Measurements from ENCODE around the gene ACOXL.

ACOXL gene

DNA sequence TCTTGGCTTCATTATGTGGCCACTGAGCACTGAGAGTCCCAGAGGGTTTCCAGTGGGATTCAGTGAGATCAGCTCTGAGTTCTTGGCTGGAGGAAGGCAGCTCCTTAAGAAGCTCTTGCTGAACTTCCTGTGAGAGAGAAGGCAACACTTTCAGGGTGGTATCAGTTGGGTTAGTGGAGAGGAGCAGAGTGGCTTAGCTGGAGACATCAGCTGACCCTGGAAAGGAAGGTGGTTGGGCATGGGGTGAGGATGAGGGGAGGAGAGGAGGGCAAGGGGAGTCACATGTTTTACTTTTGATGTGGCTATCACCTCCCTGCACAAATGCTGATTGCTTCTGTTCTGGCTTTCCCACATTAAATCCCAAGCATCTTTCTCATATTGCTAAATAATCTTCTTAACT is 95.1 kb downstream of the ACOXL start:
- FAIRE-seq (no peak), DNase-seq (ENCODE audit: insufficient read length, low spot score) (no peak)
- TF ChIP-seq, protein P1, sequence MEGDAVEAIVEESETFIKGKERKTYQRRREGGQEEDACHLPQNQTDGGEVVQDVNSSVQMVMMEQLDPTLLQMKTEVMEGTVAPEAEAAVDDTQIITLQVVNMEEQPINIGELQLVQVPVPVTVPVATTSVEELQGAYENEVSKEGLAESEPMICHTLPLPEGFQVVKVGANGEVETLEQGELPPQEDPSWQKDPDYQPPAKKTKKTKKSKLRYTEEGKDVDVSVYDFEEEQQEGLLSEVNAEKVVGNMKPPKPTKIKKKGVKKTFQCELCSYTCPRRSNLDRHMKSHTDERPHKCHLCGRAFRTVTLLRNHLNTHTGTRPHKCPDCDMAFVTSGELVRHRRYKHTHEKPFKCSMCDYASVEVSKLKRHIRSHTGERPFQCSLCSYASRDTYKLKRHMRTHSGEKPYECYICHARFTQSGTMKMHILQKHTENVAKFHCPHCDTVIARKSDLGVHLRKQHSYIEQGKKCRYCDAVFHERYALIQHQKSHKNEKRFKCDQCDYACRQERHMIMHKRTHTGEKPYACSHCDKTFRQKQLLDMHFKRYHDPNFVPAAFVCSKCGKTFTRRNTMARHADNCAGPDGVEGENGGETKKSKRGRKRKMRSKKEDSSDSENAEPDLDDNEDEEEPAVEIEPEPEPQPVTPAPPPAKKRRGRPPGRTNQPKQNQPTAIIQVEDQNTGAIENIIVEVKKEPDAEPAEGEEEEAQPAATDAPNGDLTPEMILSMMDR (IDR thresholded peaks at IDR 0.05; ENCODE audit: insufficient read depth, missing control alignments) = no peak

DNA sequence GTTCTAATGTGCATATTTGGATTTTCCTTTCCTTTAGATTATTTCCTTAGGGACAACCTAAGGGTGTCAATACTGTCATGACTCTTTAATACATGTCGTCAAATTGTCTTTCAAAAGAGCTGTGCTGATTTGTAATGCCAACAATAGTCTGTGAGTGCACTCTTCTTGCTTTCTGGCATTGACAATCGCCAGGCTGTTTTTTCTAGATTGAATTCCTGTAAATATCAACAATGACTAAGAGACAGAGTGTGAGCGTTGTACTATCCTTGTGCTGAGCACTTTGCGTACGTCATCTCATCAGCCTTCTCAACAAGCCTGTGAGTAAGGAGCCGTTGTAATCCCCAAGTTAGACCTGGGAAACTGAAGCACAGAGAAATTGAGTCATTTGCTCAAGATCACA is 96.0 kb downstream of the ACOXL start:
- TF ChIP-seq, protein P1 (IDR thresholded peaks at IDR 0.05; ENCODE audit: insufficient read depth, missing control alignments) = no peak
- DNase-seq (ENCODE audit: insufficient read length, low spot score) (no peak), FAIRE-seq (no peak)

DNA sequence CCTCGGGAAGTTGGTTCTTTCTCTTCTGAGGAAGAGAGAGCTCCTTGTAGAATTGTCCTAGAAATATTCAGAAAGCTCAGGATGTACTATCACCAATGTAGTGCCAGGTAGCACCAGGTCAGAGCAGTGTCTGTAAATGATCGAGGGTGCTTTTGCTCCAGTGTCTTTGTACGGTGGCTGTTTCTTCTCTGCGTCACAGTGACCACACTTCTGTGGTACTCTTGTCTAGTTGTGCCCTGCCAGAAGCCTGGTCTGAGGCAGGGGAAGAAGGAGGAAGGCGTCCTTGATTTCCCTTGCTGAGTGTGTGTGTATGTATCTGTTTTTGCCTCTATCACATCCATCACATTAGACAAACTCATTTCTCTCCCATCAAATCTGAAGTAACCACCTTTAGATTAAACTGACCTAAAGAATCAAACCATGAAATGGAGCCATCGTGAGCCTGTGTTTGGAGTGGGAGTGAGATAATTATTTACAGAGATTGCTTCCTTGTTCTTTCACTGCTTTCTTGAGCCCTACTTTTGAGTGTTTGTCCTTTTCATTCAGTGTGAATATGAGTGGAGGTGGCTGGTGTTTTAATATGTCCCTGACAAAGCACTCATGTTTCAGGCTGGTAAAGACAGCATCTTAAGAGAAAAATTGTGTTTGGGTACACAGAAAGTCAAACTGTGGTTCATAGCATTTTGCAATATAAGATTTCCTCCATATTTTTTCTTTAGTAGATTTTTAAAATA is 97.2 kb downstream of the ACOXL start:
- no peak for DNase-seq (ENCODE audit: insufficient read length, low spot score)
- FAIRE-seq = no peak
- TF ChIP-seq, protein P1 (IDR thresholded peaks at IDR 0.05; ENCODE audit: insufficient read depth, missing control alignments) = no peak

DNA sequence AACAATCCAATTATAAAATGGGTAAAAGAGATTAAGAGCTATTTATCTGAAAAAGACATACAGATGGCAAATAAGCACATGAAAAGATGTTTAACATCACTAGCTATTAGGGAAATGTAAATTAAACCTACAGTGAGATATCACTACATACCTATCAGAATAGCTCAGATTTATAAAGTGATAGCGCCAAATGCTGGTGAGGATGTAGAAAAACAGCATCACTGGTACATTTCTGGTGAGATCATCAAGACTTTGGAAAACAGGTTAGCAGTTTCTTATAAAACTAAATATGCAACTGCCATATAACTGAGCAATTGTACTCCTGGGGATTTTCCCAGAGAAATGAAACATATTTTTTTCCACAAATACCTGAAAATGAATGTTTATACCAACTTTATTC is 100.4 kb downstream of the ACOXL start:
- FAIRE-seq (no peak), DNase-seq (ENCODE audit: insufficient read length, low spot score) (no peak)
- TF ChIP-seq, protein P1 (IDR thresholded peaks at IDR 0.05; ENCODE audit: insufficient read depth, missing control alignments) = peak; percentile 4

DNA sequence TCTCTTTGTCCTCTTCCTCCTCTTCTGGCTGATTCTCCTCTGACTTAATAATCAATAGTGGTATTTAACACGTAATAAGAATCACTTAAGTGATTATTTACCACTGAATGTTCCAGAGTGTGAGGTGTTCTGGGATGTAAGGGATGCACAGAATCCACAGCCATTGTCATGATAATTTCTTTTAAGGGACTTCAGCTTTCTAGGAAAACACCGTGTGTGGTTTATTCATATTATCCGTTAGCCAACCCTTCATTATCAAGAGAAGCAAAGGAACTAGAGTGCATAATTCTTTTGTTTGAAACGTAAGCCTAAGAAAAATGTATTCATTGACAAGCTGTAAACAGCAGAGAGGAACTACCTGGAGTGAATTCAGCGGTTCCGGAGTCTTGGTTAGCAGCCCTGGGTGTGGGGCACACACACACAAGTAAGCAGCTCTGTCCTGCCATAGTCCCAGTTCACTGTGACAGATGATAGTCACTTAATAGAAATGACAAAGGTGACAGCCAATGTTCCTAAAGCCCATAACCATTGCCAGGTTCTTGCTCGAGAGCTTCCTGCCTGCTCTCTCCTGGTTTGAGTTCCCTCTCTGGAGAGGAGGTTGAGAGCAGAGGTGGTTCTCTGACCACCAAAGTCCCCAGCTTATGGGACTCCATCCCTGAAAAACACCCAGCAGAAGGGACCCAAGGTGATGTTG is 101.9 kb downstream of the ACOXL start:
- FAIRE-seq (no peak), DNase-seq (ENCODE audit: insufficient read length, low spot score) (no peak)
- TF ChIP-seq, protein P1 (IDR thresholded peaks at IDR 0.05; ENCODE audit: insufficient read depth, missing control alignments) = no peak

DNA sequence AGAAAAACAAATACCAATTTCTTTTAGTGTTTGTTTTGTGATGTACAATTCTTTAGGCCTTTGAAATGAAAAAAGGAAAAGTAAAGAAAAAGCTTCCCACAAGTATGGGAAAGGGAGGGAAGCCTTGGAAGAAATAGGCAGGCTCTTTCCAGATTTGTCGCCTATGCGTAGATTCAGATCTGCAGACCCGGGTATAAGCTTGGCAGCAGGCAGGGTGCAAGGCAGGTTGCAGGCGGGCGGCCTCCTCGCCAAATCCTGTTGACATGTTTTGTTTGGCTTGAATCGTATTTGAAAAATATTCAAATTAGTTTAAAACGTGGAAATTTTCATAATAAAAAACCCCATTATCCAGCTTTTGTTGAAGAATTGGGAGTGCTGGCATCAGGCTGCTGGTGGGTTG is 104.3 kb downstream of the ACOXL start:
- FAIRE-seq (no peak), DNase-seq (ENCODE audit: insufficient read length, low spot score) (no peak)
- TF ChIP-seq, protein P1 (IDR thresholded peaks at IDR 0.05; ENCODE audit: insufficient read depth, missing control alignments) = no peak
